Natural killer cell (primary cell): Measurements from ENCODE around the gene OR2V2. TPM values are rescaled to one million over a fixed set of nuclear protein-coding genes. Genes with fewer than 3 reads are reported as not detected.
"Not testable (repeated sequence)": the region's sequence is repeated elsewhere in the genome, so short reads cannot be mapped to it uniquely, and the experiment has no call there.

Experiments used
- ATAC-seq, 3 donors: fragments of 150-1000 bp in 2 of 3; fragments of 200-7000 bp in 1 of 3; cut with Tn5 transposase; 1 replicate in 1 of 3; 2 replicates in 2 of 3; pipeline ENCODE4 v1.10.0; 2021; ENCODE audit warnings: mild to moderate bottlenecking in 2 of 3, moderate library complexity in 2 of 3
- DNase-seq, 2 donors: peaks; one replicate each; pipeline versions ENCODE4 v3.0.0 to v3.0.0-alpha.2; 2013 to 2021; ENCODE audit warnings: mixed read lengths in 1 of 2
- H3K27ac ChIP-seq: one replicate; pipeline ENCODE4 v1.5.1; 2013; ENCODE audit warnings: mild to moderate bottlenecking, low read length
- H3K27me3 ChIP-seq: one replicate; pipeline ENCODE4 v1.6.1; 2013; ENCODE audit warnings: low read length; ENCODE audit not compliant: control insufficient read depth, insufficient read depth
- H3K36me3 ChIP-seq: one replicate; pipeline ENCODE4 v1.6.1; 2013; ENCODE audit warnings: low read length; ENCODE audit not compliant: control insufficient read depth, insufficient read depth
- H3K4me1 ChIP-seq: one replicate; pipeline ENCODE4 v1.6.1; 2013; ENCODE audit warnings: low read length; ENCODE audit not compliant: control insufficient read depth, insufficient read depth
- H3K4me3 ChIP-seq: one replicate; pipeline ENCODE4 v1.5.1; 2013; ENCODE audit warnings: low read length
- H3K9me3 ChIP-seq: one replicate; pipeline ENCODE4 v1.6.1; 2013; ENCODE audit warnings: low read length; ENCODE audit not compliant: control insufficient read depth, insufficient read depth
- H3K27ac Mint-ChIP-seq, 2 donors: one replicate each; pipeline ENCODE4 v1.8.0; 2022; ENCODE audit warnings: mild to moderate bottlenecking in 2 of 2, mixed read lengths in 2 of 2, moderate library complexity in 1 of 2
- H3K27me3 Mint-ChIP-seq, 2 donors: one replicate each; pipeline ENCODE4 v1.8.0; 2022; ENCODE audit warnings: low read depth in 2 of 2, mixed read lengths in 2 of 2
- H3K36me3 Mint-ChIP-seq: one replicate; pipeline ENCODE4 v1.8.0; 2022; ENCODE audit warnings: mixed read lengths
- H3K4me1 Mint-ChIP-seq, 2 donors: one replicate each; pipeline ENCODE4 v1.8.0; 2022; ENCODE audit warnings: mixed read lengths in 2 of 2
- H3K4me3 Mint-ChIP-seq: one replicate; pipeline ENCODE4 v1.8.0; 2022; ENCODE audit warnings: mild to moderate bottlenecking, moderate library complexity, mixed read lengths
- H3K9me3 Mint-ChIP-seq, 2 donors: one replicate each; pipeline ENCODE4 v1.8.0; 2022; ENCODE audit warnings: mixed read lengths in 2 of 2
- WGBS: methylation state at CpG from one replicate; pipeline ENCODE4 v1.1.7; 2013; ENCODE audit warnings: missing lambda C conversion rate; ENCODE audit not compliant: insufficient coverage; 5-methylcytosine and 5-hydroxymethylcytosine counted together
- intact Hi-C: fragments of 100-400 bp; cut with micrococcal nuclease; formaldehyde crosslinking; loops from one replicate; pipeline ENCODE4 v1.14.2; 2022
- total RNA-seq, 4 donors: library from RNA; stranded (reverse); fragments of 120-200 nt in 1 of 4; gene quantifications; one replicate each; pipeline versions ENCODE4 v1.2.3 to v1.2.4, GENCODE V29; 2013 to 2022
- TF ChIP-seq, protein P1 (sequence below): fragments of 200-600 bp; IDR thresholded peaks from one replicate; pipeline ENCODE4 v1.8.0; 2022; ENCODE audit warnings: antibody characterized with exemption

The OR2V2 gene
- total RNA-seq, 3 donors from 2014 or later (not counting 1 experiment from before 2014, with no cell fraction given): not detected

DNA sequence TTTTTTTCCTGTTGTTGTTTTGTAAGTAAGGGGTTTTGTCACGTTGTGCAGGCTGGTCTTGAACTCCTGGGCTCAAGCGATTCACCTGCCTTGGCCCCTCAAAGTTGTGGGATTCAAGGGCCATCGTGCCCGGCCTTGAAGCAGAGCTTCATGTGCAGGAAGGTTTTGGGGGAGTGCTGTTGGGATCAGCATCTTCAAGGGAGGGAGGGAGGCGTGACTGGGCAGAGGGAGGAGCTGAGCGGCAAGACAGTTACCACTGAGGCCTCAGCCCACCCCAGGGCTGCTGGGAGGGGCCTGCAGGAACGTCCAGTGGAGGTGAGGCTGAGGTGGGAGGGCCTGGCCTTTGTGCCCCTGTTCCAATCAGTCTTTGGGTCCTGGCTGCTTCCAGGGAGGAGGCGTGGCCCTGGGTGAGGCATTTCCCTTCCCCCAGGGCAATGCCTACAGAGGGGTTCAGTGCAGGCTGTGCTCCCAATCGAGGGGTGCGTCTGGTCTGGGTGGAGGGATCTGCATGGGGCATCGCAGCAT lies 37.8 kb upstream of the OR2V2 start:
- intact Hi-C loops: no loop called here
- no peak for ATAC-seq
- Histone ChIP-seq H3K4me1 (no peaks in the 10 kb centered on the region), H3K4me3 (no peak overlapping the region), H3K36me3 (no peaks in the 10 kb centered on the region), H3K9me3 (no peaks in the 10 kb centered on the region), H3K27ac (no peak overlapping the region), H3K27me3 (peaks cover 12% of the 10 kb centered on the region)
- TF ChIP-seq, protein P1, sequence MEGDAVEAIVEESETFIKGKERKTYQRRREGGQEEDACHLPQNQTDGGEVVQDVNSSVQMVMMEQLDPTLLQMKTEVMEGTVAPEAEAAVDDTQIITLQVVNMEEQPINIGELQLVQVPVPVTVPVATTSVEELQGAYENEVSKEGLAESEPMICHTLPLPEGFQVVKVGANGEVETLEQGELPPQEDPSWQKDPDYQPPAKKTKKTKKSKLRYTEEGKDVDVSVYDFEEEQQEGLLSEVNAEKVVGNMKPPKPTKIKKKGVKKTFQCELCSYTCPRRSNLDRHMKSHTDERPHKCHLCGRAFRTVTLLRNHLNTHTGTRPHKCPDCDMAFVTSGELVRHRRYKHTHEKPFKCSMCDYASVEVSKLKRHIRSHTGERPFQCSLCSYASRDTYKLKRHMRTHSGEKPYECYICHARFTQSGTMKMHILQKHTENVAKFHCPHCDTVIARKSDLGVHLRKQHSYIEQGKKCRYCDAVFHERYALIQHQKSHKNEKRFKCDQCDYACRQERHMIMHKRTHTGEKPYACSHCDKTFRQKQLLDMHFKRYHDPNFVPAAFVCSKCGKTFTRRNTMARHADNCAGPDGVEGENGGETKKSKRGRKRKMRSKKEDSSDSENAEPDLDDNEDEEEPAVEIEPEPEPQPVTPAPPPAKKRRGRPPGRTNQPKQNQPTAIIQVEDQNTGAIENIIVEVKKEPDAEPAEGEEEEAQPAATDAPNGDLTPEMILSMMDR: no peak
- H3K9me3 Mint-ChIP-seq: no peaks in the 10 kb centered on the region
- 55% methylated on average over 11 of the region's 11 CpGs for WGBS
- no peaks in the 10 kb centered on the region for H3K36me3 Mint-ChIP-seq
- DNase-seq: no peak
- H3K27ac Mint-ChIP-seq: no peak overlapping the region
- H3K4me1 Mint-ChIP-seq: peaks cover 1 to 4% of the 10 kb centered on the region in 2 donors
- no peak overlapping the region for H3K4me3 Mint-ChIP-seq
- H3K27me3 Mint-ChIP-seq: peaks cover 29 to 48% of the 10 kb centered on the region in 2 donors

DNA sequence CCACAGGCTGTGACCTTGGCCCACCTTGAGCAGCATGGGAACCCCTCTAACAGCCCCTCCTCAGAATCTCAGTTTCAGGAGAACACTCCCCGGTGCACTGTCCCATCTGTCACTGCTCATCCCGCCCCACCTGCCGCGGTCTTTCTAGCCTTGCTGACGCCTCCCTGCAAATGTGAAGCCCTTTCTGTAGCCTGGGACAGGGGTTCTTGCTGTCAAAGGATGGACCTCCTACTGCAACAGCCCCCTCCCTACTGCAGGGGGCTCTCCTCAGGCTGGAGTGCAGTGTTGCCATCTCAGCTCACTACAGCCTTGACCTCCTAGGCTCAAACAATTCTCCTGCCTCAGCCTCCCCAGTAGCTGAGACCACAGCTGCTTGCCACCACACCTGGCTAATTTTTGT lies 36.4 kb upstream of the OR2V2 start:
- Mint-ChIP-seq H3K4me1 (no peaks in the 10 kb centered on the region), H3K27me3 (peaks cover 29 to 53% of the 10 kb centered on the region in 2 donors), H3K9me3 (no peaks in the 10 kb centered on the region), H3K27ac (no peak overlapping the region), H3K4me3 (no peak overlapping the region), H3K36me3 (no peaks in the 10 kb centered on the region)
- DNase-seq (no peak), ATAC-seq (no peak)
- TF ChIP-seq, protein P1: no peak
- Histone ChIP-seq H3K27ac (no peak overlapping the region), H3K4me1 (no peaks in the 10 kb centered on the region), H3K4me3 (no peak overlapping the region), H3K9me3 (no peaks in the 10 kb centered on the region), H3K27me3 (peaks cover 17% of the 10 kb centered on the region), H3K36me3 (no peaks in the 10 kb centered on the region)
- 83% methylated on average over 5 of the region's 5 CpGs for whole genome bisulfite sequencing
- intact Hi-C loops: no loop called here

DNA sequence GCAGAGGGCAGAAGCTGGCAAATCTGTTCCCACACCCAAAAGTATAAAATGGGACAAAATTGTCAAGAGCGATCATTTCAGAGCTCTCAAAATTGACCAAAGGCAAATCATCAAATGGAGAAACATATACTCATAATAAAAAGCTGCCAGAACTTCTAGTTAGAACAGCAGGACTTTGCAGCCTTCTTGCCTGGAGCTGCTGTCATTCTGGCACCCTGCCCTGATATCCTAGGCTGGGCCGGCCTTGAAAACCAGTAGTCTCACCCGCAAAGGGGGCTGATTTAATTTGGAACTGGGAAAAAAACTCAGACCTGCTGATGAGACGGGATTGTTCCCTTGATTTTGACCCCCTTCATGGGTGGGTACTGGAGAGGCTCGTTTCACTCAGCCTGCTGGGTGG lies 34.9 kb upstream of the OR2V2 start:
- Mint-ChIP-seq H3K9me3 (no peaks in the 10 kb centered on the region), H3K27ac (no peak overlapping the region), H3K27me3 (peaks cover 33 to 57% of the 10 kb centered on the region in 2 donors), H3K4me1 (no peaks in the 10 kb centered on the region), H3K36me3 (no peaks in the 10 kb centered on the region), H3K4me3 (no peak overlapping the region)
- Histone ChIP-seq H3K27ac (no peak overlapping the region), H3K36me3 (no peaks in the 10 kb centered on the region), H3K4me3 (no peak overlapping the region), H3K4me1 (no peaks in the 10 kb centered on the region), H3K9me3 (no peaks in the 10 kb centered on the region), H3K27me3 (peaks cover 16% of the 10 kb centered on the region)
- WGBS: 85% methylated on average over 5 of the region's 5 CpGs
- DNase-seq (no peak), ATAC-seq (no peak)
- intact Hi-C loops: no loop called here
- TF ChIP-seq, protein P1: no peak

DNA sequence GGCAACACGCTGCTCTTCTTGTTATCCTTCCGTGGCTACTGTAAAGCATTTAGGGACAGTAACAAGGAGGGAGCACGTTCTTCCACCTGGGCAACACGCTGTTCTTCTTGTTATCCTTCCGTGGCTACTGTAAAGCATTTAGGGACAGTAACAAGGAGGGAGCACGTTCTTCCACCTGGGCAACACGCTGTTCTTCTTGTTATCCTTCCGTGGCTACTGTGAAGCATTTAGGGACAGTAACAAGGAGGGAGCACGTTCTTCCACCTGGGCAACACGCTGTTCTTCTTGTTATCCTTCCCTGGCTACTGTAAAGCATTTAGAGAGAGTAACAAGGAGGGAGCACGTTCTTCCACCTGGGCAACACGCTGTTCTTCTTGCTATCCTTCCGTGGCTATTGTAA lies 33.8 kb upstream of the OR2V2 start:
- H3K9me3 Mint-ChIP-seq, H3K36me3 ChIP-seq, H3K4me3 ChIP-seq, H3K9me3 ChIP-seq, H3K4me1 Mint-ChIP-seq, ATAC-seq, H3K27ac Mint-ChIP-seq, H3K36me3 Mint-ChIP-seq, intact Hi-C loops, H3K27ac ChIP-seq, H3K4me3 Mint-ChIP-seq, DNase-seq, H3K4me1 ChIP-seq: not testable (repeated sequence)
- peaks cover 37 to 57% of the 10 kb centered on the region in 2 donors for H3K27me3 Mint-ChIP-seq
- 94% methylated on average over 6 of the region's 13 CpGs for WGBS
- H3K27me3 ChIP-seq: peaks cover 16% of the 10 kb centered on the region
